ENCODE measurements around the gene LACTB.

- no peak for TF ChIP-seq ATF2 (CRISPR knock-in tag; IDR thresholded peaks at IDR 0.05; ENCODE audit: borderline replicate concordance, low read depth)
- no peak for TF ChIP-seq ETV6 (CRISPR knock-in tag; IDR thresholded peaks at IDR 0.05)
- no peak for TF ChIP-seq CTCF (IDR thresholded peaks at IDR 0.05)
- no peak for TF ChIP-seq ZNF512 (CRISPR knock-in tag; IDR thresholded peaks at IDR 0.05; ENCODE audit: borderline replicate concordance)
- TF ChIP-seq MLX (CRISPR knock-in tag; IDR thresholded peaks at IDR 0.05): no peak
- TF ChIP-seq GABPB1 (CRISPR knock-in tag; IDR thresholded peaks at IDR 0.05): no peak
Measured at GRCh38 chr15:63109498-63109897, 12.2 kb upstream of the LACTB start.
